ENCODE data around the gene PNMT. TPM values are rescaled to one million over a fixed set of nuclear protein-coding genes. Genes with fewer than 3 reads are reported as not detected.

Gene PNMT
- polyA plus RNA-seq, 4 donors, result 1.3 to 3.4 (median 3.2) TPM

DNA sequence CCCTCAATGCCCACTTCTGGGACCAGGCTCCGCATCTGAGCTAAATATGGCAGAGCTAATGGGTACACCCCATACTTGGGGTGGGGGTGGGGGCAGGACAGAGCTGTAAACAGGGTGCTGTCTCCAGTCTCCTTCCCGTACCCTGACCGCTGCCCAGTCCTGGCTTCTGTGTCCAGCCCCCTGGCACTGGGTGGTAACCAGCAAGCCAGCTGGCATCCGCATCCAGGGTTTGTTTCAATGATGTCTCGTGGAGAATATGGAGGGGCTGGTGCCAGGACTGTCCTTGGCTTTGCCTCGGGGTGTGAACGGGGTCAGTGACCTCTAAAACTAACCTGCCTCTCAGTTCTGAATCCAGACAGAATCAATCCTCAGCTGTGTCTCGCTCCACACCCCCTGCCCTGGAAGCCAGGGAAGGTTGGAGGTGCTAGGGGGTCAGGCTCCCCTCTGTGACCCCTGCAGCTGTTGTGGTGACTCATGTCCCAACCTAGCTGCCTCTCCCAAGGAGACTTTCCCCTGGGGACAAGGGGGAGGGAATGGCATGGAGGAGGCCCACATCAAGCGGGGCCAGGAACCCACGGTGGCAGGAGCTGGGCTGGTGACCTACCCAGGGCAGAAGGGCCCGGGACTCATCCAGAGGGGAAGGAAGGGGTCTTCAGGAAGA lies 1.5 kb upstream of the PNMT start:
- no peak for DNase-seq (ENCODE audit: low read depth in 4 of 4, low spot score in 3 of 4)

DNA sequence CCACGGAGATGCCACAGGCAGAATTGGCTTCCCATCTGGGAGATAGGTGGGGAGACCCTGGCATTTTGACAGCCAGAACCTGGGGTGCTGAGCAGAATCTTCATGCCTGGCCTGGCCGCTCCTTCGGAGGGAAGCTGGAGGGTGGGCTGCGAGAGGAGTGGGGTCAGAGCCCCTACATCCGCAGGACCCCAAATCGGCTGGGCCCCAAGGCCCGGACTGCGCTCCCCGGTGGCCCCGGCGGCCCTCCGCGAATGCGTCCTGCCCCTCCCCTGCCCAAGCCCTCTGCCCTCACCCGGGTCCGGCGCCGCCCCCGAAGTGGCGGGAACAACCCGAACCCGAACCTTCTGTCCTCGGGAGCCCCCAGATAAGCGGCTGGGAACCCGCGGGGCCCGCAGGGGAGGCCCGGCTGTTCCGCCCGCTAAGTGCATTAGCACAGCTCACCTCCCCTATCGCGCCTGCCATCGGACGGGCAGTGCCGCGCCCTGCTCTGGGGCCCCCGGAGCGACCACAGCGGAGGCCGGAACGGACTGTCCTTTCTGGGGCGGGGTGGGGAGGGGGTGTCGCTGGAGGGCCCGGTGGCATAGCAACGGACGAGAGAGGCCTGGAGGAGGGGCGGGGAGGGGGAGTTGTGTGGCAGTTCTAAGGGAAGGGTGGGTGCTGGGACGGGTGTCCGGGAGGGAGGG lies 850 bp upstream of the PNMT start:
- DNase-seq (ENCODE audit: low read depth in 4 of 4, low spot score in 3 of 4), result no peak

DNA sequence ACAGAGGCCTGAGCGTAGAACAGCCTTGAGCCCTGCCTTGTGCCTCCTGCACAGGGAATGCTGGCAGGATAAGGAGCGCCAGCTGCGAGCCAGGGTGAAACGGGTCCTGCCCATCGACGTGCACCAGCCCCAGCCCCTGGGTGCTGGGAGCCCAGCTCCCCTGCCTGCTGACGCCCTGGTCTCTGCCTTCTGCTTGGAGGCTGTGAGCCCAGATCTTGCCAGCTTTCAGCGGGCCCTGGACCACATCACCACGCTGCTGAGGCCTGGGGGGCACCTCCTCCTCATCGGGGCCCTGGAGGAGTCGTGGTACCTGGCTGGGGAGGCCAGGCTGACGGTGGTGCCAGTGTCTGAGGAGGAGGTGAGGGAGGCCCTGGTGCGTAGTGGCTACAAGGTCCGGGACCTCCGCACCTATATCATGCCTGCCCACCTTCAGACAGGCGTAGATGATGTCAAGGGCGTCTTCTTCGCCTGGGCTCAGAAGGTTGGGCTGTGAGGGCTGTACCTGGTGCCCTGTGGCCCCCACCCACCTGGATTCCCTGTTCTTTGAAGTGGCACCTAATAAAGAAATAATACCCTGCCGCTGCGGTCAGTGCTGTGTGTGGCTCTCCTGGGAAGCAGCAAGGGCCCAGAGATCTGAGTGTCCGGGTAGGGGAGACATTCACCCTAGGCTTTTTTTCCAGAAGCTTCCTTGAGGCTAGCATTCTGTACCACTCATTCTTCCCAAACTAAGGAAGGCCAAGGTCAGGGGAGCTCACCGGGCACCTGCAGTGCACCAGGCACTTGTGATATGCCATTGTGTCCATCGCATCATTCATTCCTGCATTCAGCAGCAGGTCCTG lies 1.9 kb downstream of the PNMT start:
- no peak for DNase-seq (ENCODE audit: low read depth in 4 of 4, low spot score in 3 of 4)

GRCh38 chr17:39670746-39671145 lies 2.5 kb downstream of the PNMT start:
- no peak for DNase-seq (ENCODE audit: low read depth in 4 of 4, low spot score in 3 of 4)

GRCh38 chr17:39671651-39672521 lies 3.6 kb downstream of the PNMT start:
- no peak for DNase-seq (ENCODE audit: low read depth in 4 of 4, low spot score in 3 of 4)

DNA sequence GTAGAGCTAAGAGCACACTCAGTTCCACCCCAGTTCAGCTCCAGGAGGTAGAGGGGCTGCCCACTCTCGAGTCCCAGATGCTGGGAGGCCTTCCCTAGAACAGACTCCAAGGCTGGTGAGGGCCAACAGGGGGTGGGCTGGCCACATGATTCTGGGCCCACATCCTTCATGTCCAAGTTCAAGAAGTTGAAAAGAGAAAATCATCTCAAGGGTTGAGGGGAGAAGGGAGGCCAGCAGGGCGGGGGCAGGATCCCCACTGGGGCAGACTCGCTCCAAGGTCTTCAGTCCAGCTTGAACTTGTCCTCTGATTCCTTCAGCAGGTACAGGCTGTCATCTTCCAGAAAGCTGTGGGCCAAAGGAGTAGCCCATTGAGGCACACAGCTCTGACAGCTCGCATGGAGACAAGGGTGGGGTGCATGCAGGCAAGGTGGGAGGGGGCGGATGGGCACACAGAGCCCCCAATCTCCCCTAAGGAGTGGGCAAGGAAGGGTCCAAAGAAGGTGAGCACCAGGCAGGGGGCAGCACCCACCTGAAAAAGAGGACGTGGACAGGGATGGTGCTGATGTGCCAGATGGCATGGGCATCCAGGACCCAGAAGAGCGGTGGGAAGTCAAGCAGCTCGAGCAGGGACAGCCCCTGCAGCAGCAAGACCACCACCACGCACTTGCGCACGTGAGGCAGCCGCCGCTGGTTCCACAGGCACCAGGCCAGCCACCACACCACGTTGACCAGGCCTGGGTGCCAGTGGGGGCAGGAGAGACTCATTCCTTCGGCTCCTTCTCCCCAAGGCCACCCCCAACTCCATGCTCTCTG lies 4.5 kb downstream of the PNMT start:
- no peak for DNase-seq (ENCODE audit: low read depth in 4 of 4, low spot score in 3 of 4)

DNA sequence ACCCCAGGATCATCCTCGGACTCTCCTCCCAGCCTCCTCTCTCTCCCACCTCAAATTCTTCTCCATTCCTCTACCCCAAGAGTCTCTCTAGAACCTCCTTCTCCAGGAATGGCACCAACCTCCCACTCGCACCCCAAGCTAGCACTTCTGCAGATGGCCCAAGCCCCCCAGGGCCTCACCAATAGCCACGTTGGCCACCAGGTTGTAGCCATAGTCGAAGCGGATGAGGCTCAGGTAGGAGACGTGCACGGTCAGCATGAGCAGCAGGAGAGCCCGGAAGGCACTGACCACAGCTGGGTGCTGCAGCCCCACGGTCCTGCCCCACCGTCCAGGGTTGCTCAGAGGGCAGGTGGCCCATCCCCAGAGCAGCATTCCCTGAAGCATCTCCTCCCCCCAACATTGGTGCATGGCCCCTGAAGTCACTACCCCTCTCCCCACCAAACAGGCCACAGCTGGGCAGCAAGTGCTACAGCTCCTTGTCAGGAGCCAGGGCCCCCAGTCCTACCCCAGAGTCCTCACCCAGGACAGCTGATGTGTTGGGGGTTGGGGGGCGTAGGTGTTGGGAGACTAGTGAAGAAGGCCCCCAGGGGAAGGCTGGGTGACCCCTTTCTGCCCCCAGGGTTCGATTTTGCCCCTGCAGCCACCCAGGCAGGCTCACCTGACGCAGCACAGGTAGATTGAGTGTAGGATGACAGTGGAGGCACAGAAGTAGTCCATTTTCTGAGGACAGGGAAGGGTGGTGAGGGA lies 5.3 kb downstream of the PNMT start:
- no peak for DNase-seq (ENCODE audit: low read depth in 4 of 4, low spot score in 3 of 4)

GRCh38 chr17:39674179-39674578 lies 5.9 kb downstream of the PNMT start:
- no peak for DNase-seq (ENCODE audit: low read depth in 4 of 4, low spot score in 3 of 4)

DNA sequence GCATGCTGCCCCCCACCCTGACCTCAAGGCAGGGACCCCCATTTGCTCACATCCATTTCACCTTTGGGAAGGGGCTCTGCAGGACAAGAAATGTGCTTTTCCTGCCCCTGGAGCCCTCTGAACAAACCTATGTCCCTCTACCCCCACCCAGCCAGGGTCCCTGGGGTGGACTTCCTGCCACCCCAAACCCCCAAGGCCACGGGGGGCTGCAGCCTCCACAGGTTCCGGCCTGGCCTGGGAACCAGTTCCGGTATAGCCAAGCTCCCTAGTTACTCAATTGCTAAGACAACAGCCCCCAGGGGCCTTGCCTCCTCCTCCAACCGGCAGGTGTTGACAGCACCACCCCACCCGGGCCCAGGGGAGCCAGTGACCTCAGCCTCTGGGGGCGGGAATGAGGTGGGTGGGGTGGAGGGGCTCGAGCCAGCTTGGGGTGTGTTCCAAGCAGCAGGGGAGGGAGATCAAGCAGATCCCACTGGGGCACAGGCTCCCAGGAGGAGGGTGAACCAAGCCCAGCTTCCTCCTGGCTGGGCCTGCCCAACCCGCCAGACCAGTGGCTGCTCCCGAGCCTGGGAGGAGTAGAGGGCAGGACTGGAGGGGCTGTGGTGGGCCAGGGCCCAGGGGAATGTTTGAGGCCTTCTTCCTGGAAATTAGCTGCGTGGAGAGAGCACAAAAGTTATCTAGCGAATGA lies 6.6 kb downstream of the PNMT start:
- no peak for DNase-seq (ENCODE audit: low read depth in 4 of 4, low spot score in 3 of 4)

DNA sequence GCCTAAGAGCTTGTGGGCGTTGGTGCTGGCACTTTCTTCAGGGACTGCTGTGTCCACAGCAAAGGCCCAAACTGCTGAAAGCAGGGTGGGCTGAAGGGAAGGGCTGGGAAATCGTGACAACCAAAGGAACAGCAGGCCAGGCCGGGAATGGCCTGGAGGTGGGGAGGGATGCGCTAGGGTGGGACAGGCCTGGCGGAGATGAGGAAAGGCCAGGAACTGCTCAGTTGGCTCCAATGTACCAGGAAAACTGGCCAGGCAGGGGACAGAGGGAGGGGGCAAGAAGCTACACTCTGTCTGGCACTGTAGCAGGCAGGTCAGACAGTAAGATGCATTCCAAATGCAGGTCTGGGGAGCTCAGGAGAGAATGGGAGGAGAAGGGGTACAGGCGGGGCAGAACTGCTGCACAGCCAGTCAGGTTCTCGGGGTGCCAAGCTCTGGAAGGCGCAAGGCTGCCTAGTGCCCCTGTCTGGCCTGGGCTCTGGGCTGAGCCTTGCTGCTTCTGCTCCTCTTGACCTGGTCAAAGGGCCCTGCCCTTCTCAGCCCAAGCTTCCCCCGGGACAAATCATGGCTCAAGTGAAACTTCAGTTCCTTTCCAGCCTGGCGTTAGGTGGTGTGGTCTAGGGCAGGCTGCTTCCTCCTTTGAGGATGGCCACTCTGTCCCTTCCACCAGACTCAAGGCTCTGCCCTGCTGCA lies 7.3 kb downstream of the PNMT start:
- no peak for DNase-seq (ENCODE audit: low read depth in 4 of 4, low spot score in 3 of 4)

- no peak for DNase-seq (ENCODE audit: low read depth in 4 of 4, low spot score in 3 of 4)
These were observed 8.1 kb downstream of the PNMT start for GRCh38 chr17:39676198-39676819.

DNA sequence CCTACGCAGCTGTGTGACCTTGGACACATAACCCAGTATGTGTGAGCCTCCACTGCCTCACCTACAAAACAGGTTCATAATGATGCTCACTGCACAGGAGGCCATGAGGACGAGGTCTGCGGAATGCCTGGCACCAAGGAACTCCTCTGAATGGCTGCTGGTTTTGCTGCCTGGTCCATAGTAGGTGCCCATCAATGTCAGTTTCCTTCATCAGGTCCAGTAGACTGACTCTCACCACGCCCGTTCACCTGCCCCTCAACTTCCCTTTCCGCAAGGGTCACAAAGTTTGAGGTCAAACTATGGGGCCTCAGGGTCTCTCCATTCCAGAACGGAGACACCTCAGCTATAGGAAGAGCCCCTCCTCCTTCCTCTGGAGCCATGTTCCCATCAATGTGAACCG lies 8.8 kb downstream of the PNMT start:
- DNase-seq (ENCODE audit: low read depth in 4 of 4, low spot score in 3 of 4), result no peak

GRCh38 chr17:39677542-39678339 lies 9.5 kb downstream of the PNMT start:
- DNase-seq (ENCODE audit: low read depth in 4 of 4, low spot score in 3 of 4), result no peak

DNA sequence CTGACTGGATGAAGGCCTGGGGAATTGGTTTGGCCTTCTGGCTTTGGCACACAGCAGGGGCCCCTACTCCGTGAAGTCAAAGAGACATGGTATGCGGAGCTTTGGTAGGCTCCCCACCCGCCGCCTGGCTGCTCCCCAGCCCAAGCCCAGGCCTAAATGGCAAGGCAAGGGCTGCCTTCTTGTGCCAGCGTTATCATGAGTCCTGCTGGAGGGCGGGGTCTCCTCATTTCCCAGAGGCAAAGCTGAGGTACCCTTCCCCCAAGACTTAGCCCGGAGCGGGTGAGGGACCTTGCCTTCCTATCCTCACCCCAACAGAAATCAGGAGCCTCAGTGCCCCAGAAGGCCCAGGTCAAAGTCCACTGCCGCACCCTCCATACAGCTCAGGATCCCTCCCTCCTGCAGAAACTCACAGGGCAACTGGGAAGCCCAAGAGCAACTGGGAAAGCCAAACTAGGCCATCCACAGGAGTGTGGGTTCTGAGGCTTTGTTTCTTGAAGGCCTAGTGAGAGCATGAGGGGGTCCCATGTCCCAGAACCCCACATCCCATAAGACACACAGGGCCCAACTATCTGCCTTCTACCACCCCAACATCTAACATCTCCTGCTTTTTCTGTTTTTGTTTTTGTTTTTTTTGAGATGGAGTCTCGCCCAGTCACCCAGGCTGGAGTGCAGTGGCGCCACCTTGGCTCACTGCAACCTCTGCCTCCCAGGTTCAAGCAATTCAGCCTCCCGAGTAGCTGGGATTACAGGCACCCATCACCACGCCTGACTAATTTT lies 10.3 kb downstream of the PNMT start:
- DNase-seq (ENCODE audit: low read depth in 4 of 4, low spot score in 3 of 4), result no peak

DNA sequence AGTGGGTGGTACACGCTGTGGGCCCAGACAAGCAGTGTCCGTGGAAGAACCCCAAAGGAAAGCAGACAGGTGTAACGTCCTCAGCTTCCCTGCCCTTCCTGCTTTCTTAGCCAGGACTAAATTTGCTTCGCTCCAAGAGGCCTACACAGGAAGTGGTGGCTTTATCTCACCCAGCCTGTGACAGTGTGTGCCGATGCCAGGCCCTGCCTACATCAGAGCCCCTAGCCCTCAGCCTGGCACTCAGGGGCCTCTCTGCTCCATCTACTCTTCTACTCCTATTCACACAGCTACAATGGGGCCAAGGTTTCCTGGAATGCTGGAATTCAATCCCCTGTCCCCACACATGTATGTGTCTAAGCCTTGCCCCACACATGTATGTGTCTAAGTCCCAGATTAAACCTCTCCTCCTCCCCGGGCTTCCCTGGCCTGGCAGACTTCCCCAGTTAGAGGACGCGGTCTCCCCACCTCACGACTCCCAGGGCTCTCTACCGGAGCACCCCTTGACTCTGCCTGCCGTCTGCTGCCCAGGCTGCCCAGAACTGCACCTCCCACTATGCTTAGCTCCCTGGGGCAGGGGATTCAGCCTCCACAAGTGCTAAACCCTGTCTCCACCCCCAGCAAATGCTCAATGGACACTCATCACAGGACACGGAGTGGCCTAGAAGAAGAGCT lies 11.4 kb downstream of the PNMT start:
- DNase-seq (ENCODE audit: low read depth in 4 of 4, low spot score in 3 of 4), result no peak
